ENCODE results near the gene NOXA1.

Gene NOXA1

DNA sequence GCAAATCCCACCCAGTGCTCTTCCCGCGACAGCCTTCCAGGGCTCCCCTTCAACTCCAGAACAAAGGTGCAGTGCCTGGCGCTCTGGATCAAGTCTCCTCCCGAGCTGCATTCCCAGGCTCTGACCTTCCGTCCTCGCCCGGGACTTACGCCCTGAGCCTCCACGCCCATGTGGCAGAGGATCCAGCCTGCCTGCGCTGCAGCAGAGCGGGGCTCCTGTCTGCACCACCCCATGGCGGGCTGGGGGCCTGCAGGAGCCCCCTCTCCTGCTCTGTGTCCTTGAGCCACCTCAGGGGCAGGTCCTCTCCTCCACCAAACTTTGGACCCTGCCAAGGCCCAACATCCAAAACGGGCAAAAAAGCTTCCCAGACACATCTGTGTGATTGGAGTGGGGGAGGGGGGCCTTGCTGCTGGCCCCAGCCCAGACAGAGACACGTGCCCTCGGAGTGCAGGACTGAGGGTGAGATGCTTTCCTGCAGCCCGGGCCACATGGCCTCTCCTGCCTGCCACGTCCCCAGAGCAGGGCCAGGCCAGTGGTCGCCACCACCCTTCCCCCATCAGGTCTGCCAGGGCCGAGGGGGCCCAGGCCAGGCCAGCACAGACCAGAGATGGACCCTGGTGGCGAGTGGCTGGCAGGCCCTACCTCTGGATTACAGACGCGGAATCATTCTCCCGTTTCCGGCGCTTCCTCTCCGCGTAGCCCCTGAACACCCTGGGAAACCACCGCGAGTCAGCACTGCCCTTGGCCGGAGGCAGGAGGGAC lies 31.6 kb downstream of the NOXA1 start:
- DNase-seq (ENCODE audit: low spot score) = peak; percentile 68

DNA sequence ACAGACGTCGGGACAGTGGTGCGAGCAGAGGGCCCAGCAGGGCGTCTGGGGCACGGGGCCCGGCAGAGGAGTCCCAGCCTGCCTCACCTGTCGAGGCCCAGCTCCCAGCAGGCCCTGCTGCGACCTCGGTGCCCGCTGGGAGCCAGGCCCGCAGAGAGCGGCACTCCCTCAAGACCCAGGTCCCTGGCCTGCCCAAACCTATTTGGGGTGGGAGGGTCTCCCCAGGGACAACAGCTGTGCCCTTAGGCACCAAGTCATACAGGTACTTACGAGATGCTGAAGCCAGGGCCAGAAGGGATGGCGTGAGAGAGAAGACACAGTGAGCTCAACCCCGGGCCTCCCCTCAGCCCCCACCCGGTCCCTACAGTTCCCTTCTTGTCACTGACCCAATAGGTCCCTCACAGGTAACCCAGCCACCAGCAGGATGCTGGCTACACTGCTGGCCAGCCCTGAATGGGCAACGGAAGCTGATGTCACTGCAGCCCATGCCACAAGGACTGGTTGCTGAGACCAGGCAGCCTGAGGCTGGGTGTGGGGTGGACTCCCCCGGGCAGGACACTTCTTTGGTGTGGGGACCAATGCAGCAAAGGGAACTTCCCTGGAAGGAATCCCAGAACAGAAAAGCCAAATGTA lies 32.3 kb downstream of the NOXA1 start:
- DNase-seq (ENCODE audit: low spot score) = peak; percentile 58

DNA sequence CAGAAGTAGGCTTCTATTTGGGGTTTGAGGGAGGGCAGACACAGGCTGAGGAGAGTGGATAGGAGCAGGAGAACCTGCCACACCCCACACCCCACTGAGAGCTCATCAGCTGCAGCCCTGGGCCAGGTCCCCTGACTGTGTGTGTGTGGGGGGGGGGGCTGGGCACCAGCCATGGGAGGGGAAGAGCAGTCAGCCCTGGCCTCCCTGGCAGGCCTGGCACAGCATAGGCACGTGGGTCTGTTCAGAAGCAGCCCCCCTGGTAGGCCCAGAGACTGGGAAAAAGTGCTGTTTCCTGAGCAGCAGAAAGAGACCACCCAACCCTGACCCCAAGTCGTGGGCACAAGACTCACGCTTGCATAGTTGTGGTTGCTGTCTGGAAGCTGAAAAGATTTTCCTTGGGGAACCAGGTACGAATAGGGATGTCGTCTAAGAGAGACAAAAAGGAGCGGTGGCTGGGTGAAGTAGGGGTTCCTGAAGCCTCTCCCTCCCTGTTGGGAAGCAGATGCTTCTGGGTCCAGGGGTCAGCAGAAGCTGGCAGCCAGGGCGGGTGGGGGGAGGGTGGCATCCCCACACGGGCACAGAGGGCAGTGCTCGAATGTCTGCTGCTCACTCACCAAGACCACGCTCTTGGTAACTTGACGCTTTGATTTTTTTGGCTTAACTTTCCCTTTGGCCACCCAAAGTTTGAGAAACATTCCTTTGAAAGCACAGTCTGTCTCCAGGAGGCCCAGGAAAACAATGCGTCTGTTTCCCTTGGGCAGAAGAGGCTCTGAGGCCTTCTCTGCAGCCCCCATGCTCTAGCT lies 33.1 kb downstream of the NOXA1 start:
- no peak for DNase-seq (ENCODE audit: low spot score)

DNA sequence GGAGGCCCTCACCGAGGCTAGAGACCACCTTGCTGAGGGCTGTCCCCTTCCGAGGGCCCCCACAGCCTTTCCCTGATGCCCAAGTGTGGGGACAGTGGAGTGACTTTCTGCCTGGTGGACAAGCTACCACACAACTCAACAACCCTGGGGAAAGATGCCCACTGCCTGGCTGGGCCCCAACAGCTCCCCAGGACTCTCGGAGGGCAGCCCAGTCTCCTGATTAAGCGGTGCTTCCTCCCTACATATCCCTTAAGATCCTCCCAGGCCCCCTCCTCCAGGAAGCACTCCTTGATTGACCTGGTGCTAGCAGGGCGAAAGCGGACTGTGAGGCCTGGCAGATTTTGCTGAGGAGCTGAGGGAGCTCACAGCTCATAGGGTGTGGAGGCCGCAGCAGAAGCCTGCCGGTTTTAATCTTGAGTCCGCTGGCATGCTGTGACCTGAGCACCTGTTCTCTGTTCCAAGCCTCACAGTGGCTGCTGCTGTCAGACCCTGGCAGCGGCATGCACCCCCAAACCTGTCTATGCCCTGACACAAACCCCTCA lies 33.7 kb downstream of the NOXA1 start:
- no peak for DNase-seq (ENCODE audit: low spot score)

DNA sequence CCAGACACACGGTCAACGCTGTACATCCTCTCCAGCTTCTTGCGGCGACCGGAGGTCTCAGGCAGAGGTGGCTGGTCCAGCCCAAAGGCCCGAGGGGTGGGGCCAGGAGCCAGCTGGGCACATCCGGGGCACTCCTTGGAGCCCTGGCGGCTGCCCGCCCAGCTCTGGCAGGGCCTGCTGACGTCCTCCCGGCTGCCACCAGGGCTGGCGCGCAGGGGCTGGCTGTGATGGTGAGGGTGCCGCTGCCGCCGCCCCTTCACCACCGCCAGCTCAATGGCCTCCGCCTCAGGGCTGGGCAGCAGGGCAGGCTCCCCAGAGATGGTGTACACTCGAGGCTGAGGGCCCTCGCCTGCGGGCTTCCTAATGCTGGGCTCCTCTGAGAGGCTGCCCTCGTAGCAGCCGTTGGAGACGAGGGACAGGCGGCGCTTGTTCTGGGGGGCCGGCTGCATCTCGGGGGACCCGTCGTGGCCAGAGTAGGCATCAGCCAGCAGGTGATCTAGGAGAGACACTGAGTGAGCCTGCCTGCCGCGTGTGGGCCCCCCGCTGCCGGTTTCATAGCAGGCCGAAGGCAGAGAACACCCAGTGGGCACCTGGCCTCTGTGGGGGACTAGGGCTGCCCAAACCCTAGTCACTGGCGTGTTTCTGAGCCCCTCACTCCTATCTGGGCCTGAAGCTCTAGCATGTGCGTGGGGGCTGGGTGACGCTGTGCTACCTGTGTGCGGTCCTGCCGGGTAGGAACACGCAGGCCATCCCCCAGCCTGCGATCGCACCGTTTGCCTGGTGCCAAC lies 34.4 kb downstream of the NOXA1 start:
- peak; percentile 57 for DNase-seq (ENCODE audit: low spot score)

DNA sequence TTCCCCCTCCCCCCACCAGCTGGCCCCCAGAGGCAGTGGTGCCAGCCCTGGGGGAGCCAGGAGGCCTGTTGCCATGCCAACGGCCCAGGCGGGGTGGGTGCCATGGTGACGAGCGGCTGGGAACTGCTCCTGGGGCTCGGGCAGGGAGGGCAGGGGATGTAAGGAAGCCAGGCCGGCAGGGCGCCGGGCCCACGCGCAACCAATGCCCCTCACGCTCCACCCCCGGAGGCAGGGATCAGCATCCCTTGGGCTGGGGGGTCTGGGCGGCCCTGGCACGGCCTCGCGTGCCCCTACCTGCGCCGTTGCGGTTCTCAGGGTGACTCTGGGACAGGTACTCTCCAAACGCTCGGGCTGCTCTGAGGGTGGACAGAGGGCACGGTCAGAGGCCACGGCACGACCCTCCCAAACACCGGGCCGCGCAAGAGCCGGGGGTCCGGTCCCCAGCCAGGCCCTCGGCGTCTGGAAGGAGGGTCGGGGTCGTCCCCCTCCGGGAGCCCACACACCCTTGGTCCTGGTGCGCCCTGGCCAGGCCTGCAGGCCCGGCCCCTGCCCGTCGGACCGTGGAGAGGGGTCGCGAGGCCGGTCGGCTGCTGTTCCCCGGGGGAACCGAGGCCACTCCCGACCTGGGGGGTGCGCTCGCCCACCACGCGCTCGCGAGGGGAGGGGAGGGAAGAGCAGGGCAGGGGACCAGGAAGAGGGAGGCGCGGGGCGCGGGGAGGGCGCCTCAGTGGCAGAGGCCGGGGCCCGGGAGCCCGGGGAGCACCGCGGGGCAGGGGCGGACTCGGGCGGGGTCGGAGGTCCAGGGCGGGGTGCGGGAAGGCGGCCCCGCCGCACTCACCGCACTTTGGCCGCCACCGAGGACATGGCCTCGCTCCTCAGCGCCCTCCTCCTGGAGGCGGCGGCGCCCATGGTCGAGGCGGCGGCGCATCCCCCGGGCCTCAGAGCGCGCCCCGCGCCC lies 35.3 kb downstream of the NOXA1 start:
- no peak for DNase-seq (ENCODE audit: low spot score)

DNA sequence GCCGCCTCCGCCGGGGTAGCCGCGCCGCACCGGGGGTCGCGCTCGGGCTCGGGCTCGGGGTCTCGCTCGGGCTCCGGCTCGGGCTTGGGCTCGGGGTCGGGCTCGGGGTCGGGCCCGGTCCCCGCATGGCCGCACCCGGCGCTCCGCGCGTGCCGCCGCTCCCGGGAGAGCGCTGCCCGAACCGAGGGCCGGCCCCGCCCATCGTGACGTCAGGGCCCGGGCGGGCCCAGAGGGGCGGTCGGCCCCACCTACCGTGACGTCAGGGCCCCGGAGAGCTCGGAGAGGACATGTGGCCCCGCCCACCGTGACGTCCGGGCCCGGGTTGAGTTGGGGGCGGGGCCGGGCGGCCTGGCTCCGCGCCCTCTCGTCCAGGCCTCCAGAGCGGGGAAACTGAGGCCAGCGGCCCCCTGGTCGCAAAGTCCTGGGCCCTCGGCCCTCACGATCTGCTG lies 36.0 kb downstream of the NOXA1 start, which contains the start of gene NSMF:
TSS of gene NSMF (minus strand) at position 183 of the 449 bp plus-strand sequence. CDS start 232 bp downstream, outside the sequence.
- peak; percentile 85 for DNase-seq (ENCODE audit: low spot score)

DNA sequence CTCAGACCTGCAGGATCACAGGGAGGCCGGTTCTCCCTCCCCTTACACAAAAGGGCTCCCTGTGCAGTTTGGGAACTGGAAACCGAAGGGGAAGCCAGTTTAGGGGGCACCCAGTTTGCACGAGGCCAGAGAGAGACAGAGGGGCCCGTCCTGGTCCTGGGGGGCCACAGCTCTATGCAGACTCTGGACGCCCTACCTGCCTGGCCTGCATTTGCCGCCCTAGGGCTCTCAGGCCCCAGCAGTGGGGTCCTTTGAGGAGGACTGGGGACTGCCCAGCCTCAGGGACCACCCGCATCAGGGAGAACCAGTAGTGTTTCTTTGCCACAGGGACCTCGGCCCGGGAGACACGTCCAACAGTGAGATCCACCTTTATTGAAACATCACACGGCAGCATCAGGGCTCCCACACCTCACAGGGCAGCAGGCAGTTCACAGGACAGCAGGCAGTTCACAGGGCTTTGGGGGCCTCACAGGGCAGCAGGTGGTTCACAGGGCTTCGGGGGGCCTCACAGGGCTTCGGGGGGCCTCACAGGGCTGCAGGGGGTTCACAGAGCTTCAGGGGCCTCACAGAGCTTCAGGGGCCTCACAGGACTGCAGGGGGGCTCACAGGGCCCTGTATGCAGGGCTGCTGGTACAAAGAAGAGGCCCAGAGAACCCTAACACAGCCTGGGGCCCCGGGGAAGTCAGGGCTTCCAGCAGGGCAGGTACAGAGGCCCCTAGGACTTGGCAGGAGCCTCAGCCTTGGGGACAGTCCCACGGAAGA lies 36.6 kb downstream of the NOXA1 start:
- DNase-seq (ENCODE audit: low spot score) = no peak

DNA sequence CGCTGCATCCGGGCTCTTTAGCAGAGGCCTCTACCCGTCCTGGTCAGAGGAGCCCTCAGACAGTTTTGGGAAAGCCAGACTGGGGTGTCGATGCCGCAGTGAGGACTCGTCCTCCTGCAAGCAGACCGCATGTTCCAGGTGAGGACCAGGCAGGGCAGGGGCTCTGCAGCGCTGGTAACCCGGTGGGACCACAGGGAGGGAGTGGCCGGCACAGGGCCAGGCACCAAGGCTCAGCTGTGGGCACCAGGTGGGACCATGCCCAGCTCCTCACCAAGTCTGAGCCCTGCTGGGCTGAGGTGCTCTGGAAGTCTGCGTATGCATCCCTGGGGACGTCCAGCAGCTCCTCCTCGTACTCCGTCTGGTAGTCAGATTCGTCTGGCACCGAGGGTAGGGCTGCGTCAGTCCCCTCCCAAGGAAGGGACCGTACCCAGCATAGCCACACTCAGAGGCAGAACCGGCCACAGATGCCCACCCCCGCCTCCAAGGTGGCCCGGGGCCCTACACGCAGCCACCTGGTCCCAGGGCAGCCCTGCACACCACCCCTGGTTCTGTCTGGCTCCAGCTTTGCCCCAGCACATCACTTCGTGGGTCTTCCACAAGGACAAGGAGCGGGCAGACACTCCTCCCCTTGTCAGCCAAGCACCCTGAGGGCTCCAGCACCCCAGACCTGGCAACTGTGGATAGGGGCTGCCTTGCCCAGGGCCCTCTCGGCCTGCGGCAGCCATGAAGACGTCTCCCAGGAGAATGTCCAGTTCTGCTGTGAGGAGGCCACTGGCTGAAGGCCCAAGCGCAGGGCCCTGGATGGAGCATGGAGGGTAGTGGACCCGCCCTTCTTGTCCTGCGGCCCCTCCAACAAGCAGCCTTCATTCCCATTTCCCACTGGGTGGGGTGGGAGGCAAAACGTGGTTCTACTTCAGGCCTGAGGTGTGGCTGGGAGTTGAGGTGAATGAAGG lies 37.4 kb downstream of the NOXA1 start:
- DNase-seq (ENCODE audit: low spot score) = no peak

DNA sequence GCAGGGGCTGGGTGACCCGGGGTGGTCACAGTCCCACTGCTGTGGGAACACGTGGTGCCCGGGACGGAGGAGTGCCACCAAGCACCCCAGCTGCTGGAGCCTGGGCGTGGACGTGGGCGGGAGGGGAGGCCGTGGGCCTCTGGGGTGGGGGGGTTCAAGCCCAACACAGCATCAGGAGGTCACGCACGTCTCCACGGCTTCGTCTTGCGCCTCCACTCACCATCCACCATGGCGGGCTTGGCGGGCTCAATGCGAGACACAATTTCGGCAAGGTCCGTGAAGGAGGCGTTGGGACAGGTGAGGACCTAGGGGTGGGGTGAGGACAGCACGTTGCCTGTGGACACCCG lies 38.1 kb downstream of the NOXA1 start:
- DNase-seq (ENCODE audit: low spot score) = no peak

DNA sequence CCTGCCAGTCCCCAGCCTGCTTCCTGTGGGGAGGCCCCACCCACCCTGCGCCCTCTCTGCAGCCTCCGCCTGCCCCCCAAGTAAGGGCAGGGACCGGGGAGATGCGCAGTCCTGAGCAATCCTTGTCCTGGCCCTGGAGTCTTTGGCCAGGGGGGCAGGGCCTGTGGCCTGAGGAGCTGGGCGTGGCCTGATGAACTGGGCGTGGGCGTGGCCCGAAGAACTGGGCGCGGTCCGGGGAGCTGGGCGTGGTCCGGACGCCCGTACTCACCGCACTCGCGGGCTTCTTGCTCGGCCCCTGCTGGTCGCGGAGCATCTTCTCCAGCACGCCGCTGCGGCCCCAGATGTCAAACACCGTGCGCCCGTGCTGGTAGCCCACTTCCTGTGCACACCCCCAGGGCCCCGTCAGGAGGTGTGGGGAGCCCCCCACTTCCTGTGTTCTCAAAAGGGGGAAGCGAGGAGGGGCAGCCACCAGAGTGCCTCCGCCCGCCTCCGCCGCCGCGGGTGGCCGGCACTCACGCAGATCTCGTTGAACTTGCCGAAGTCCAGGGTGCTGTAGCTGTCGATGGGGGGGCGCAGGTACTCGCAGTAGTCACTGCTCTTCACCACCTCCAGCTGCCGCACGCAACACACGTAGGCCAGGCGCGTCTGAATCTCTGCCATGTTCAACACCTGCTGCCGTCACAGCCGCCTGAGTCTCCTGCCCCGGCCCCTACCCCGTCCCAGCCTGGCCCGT lies 38.6 kb downstream of the NOXA1 start:
- no peak for DNase-seq (ENCODE audit: low spot score)

DNA sequence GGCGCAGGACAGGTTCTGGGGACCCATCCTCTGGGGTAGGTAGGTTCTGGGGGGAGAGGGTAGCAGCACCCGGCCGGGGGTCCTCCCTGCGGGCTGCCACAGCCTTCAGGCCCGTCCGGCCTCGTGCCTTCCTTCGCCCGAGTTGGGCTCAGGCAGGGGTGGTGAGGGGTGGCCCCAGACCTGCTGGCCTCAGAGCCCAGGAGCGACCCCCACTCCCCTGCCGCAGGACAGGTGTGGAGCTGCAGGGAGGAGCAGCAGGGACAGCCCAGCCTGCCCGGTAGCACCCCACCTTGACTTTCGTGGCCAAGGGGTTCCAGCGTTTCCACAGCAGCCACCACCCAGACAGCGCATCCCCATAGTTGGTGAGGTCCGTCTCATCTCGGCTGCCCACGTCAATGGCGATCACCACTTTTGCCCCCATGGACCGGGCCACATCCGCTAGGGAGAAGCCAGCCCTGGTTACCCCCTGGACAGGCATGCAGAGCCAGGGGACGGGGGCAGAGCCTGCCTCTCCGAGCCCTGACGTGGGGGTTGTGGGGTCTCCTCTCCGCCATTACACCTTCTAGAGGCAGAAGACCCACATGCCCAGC lies 39.3 kb downstream of the NOXA1 start:
- DNase-seq (ENCODE audit: low spot score) = no peak

DNA sequence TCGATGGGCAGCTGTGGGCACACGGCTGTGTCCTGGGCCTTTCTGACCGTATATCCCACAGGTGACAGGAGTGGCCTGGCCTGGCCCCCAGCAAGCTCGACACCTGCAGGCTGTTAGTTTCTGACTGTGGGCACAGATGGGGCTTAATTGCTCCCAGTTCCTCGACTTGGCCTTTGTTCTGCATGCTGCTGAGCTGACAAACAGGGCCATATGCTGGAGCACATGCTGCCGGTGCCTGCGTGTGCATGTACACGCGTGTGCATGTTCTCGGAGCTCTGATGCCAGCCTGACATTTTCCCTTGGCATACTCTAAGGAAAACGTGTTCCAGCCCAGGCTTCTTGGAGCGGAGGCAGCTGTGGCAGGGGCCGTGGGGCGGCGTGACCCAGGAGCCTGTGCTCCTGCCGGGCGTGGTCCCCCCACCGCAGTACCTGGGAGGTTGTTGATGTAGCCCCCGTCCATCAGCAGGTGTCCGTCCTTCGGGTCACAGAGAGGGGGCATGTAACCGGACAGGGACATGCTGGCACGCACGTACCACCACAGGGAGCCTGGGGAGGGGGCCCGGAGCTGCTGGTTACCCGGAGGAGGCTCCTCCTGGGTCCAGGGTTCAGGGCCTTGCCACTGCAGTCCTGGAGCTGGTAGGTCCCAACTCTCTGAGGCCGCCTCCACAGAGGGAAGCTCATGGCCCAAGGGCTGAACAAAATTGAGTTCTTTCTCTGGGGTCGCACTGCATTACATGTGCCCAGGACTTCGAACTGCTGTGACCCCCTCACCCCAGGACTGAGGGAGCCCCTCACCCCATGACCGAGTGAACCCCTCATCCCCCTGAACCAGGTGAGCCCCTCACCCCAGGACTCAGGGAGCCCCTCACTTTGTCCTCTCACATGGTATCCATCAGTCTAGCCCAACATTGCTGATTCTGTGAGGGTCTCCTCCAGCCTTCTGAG lies 40.1 kb downstream of the NOXA1 start:
- no peak for DNase-seq (ENCODE audit: low spot score)

DNA sequence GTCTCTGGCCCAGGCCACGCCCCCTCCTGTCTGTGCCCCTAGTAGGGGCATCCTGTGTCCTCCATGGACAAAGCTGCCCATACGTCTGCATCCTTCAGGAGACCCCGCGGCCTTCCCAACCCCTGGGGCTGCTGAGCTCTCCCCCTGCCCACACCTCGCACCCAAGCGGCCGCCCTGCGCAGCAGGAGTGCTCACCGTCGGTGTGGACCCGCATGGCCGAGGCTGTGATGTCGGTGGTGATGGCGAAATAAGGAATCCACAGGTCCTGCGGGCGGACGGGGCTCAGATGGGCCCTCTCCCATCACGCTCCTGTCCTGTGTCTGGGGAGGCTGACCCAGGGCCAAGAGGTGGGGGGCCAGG lies 40.7 kb downstream of the NOXA1 start:
- no peak for DNase-seq (ENCODE audit: low spot score)

DNA sequence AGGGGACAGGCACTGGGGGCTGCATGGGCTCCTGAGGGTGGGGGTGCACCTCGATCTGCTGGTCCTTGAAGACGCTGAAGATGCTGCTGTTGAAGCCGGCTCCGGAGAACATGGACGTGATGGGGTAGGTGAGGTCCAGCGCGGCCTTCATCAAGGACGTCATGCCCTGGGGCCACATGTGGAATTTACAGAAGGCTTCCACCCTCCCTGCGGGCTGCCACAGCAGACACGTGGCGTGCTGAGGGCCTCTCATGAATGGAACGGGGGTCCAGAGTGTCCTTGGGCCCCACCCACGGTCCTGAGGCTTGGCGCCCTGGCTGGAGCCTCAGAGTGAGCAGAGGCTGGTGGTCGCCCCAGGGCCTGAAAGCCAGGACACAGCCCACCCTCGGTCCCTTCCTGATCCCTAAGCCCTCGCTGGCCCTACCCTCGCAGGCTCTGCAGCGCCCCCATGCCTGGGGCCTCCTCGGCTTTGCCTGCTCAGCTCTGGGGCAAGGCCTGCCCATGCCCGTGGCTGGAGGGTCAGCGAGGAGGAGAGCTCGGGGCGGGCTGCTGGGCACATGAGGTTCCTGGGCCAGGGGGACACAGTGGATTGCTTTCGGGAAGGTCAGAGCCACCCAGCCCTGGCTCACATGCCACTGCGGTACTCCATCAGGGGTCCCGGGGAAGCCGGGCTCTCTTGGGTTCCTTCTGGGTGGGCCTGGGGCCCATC lies 41.3 kb downstream of the NOXA1 start:
- DNase-seq (ENCODE audit: low spot score) = no peak
